PC-3 (cell line): ENCODE data around the gene PACSIN2.

Source experiments
- CTCF ChIP-seq: fragments of 300-600 bp; sonication (generic); conservative IDR thresholded peaks from 2 replicates; pipeline ENCODE4 v1.5.1; 2017; ENCODE audit warnings: antibody characterized with exemption, low read depth, mild to moderate bottlenecking, low read length
- EZH2 ChIP-seq: fragments of 300-600 bp; sonication (generic); IDR thresholded peaks from one replicate; pipeline ENCODE4 v1.6.1; 2017; ENCODE audit warnings: antibody characterized with exemption, mild to moderate bottlenecking, low read length; ENCODE audit not compliant: unreplicated experiment
- EZH2phosphoT487 ChIP-seq: fragments of 300-600 bp; sonication (generic); IDR thresholded peaks from 2 replicates; pipeline ENCODE4 v1.6.1; 2018; ENCODE audit warnings: mild to moderate bottlenecking, antibody characterized with exemption, low read length, borderline replicate concordance

GRCh38 chr22:42889304-42889703, 125.6 kb downstream of the PACSIN2 start:
- TF ChIP-seq CTCF (no peak), EZH2 (no peak), EZH2phosphoT487 (no peak)
